Endodermal cell (in vitro differentiated cells): ENCODE results near the gene MTAP. TPM values are rescaled to one million over a fixed set of nuclear protein-coding genes. Genes with fewer than 3 reads are reported as not detected.

Source experiments
- DNase-seq: peaks from one replicate; pipeline ENCODE4 v3.0.0-alpha.2; 2017
- H3K27ac ChIP-seq: 2 replicates; pipeline ENCODE4 v1.5.1; 2013; ENCODE audit warnings: mild to moderate bottlenecking, low read depth, low read length, moderate library complexity
- H3K27me3 ChIP-seq: 2 replicates; pipeline ENCODE4 v1.6.1; 2013; ENCODE audit warnings: mild to moderate bottlenecking, low read length, moderate library complexity; ENCODE audit not compliant: insufficient read depth, control insufficient read depth, poor library complexity, severe bottlenecking
- H3K36me3 ChIP-seq: 2 replicates; pipeline ENCODE4 v1.7.0; 2013; ENCODE audit warnings: mild to moderate bottlenecking, low read length, moderate library complexity; ENCODE audit not compliant: control insufficient read depth, insufficient read depth
- H3K4me1 ChIP-seq: one replicate; pipeline ENCODE4 v1.7.0; 2013; ENCODE audit warnings: low read length; ENCODE audit not compliant: control insufficient read depth, insufficient read depth
- H3K4me3 ChIP-seq: 2 replicates; pipeline ENCODE4 v1.5.1; 2013; ENCODE audit warnings: mild to moderate bottlenecking, low read length, moderate library complexity
- H3K9ac ChIP-seq: 2 replicates; pipeline ENCODE4 v1.6.1; 2013; ENCODE audit warnings: mild to moderate bottlenecking, low read length, moderate library complexity; ENCODE audit not compliant: poor library complexity, severe bottlenecking; ENCODE audit errors: extremely low read depth
- H3K9me3 ChIP-seq: 2 replicates; pipeline ENCODE4 v1.6.1; 2013; ENCODE audit warnings: mild to moderate bottlenecking, low read length, moderate library complexity; ENCODE audit not compliant: control insufficient read depth
- H3K27ac Mint-ChIP-seq: 2 replicates; pipeline ENCODE4 v1.8.0; 2020; ENCODE audit warnings: mixed read lengths
- H3K27me3 Mint-ChIP-seq: 2 replicates; pipeline ENCODE4 v1.8.0; 2021; ENCODE audit warnings: mild to moderate bottlenecking, mixed read lengths; ENCODE audit not compliant: insufficient read depth
- H3K36me3 Mint-ChIP-seq: 2 replicates; pipeline ENCODE4 v1.8.0; 2020; ENCODE audit warnings: low read depth, mixed read lengths
- H3K4me1 Mint-ChIP-seq: 2 replicates; pipeline ENCODE4 v1.8.0; 2020; ENCODE audit warnings: mixed read lengths
- H3K4me3 Mint-ChIP-seq: 2 replicates; pipeline ENCODE4 v1.8.0; 2020; ENCODE audit warnings: mild to moderate bottlenecking, moderate library complexity, mixed read lengths
- H3K9me3 Mint-ChIP-seq: 2 replicates; pipeline ENCODE4 v1.8.0; 2020; ENCODE audit warnings: mild to moderate bottlenecking, mixed read lengths
- WGBS, 2 experiments: methylation state at CpG; one replicate each; pipeline versions ENCODE4 v1.1.5 to v1.1.7; 2013; ENCODE audit warnings: missing lambda C conversion rate in 2 of 2, mixed read lengths in 1 of 2; ENCODE audit not compliant: insufficient coverage in 1 of 2, insufficient read length in 1 of 2; 5-methylcytosine and 5-hydroxymethylcytosine counted together
- total RNA-seq, 2 donors: library from RNA; stranded (reverse); fragmentation: NEBNext Ultra II Directional in 1 of 2; extraction: Animal tissue kit (Norgen Biotek cat#: 25700) in 1 of 2; gene quantifications; 2 replicates in 1 of 2; 3 replicates in 1 of 2; pipeline ENCODE4 v1.2.1, GENCODE V29; 2021
- TF ChIP-seq, protein P1 (sequence below): fragments of 200-600 bp; sonication (generic); conservative IDR thresholded peaks from 2 replicates; pipeline ENCODE4 v1.5.0; 2021; ENCODE audit warnings: antibody characterized with exemption, mild to moderate bottlenecking

MTAP gene
- total RNA-seq, 2 donors from 2014 or later = 81.0 to 99.0 TPM

DNA sequence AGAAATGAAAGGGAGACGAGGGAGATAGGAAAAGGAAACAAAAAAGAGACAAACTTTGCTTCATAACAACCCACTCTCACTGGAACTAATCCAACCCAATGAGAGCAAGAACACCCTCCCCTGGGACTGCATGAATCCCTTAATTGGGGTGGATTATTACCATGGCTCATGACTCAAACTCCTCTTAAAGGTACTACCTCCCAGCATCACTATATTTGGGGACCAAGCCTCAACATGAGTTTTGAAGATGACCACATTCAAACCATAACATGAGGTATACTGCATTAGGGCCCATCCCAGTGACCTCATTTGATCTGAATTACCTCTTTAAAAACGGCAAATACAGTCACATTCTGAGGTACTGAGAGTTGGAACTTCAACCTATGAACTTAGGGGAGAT lies 8.0 kb downstream of the MTAP start:
- Histone ChIP-seq H3K9me3 (no peaks in the 10 kb centered on the region), H3K4me1 (peaks cover 3% of the 10 kb centered on the region), H3K9ac (no peak overlapping the region), H3K27ac (no peak overlapping the region), H3K36me3 (peaks cover 59% of the 10 kb centered on the region), H3K4me3 (no peak overlapping the region), H3K27me3 (no peaks in the 10 kb centered on the region)
- H3K4me3 Mint-ChIP-seq = no peak overlapping the region
- H3K4me1 Mint-ChIP-seq = peaks cover 19% of the 10 kb centered on the region
- no peak for DNase-seq
- no peaks in the 10 kb centered on the region for H3K27me3 Mint-ChIP-seq
- peaks cover 56% of the 10 kb centered on the region for H3K36me3 Mint-ChIP-seq
- TF ChIP-seq, protein P1, sequence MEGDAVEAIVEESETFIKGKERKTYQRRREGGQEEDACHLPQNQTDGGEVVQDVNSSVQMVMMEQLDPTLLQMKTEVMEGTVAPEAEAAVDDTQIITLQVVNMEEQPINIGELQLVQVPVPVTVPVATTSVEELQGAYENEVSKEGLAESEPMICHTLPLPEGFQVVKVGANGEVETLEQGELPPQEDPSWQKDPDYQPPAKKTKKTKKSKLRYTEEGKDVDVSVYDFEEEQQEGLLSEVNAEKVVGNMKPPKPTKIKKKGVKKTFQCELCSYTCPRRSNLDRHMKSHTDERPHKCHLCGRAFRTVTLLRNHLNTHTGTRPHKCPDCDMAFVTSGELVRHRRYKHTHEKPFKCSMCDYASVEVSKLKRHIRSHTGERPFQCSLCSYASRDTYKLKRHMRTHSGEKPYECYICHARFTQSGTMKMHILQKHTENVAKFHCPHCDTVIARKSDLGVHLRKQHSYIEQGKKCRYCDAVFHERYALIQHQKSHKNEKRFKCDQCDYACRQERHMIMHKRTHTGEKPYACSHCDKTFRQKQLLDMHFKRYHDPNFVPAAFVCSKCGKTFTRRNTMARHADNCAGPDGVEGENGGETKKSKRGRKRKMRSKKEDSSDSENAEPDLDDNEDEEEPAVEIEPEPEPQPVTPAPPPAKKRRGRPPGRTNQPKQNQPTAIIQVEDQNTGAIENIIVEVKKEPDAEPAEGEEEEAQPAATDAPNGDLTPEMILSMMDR = no peak
- H3K9me3 Mint-ChIP-seq = no peaks in the 10 kb centered on the region
- 96% methylated on average over 1 of the region's 2 CpGs; no CpG with 5 or more reads in 1 of the 2 experiments for WGBS, 2 experiments
- H3K27ac Mint-ChIP-seq = no peak overlapping the region

DNA sequence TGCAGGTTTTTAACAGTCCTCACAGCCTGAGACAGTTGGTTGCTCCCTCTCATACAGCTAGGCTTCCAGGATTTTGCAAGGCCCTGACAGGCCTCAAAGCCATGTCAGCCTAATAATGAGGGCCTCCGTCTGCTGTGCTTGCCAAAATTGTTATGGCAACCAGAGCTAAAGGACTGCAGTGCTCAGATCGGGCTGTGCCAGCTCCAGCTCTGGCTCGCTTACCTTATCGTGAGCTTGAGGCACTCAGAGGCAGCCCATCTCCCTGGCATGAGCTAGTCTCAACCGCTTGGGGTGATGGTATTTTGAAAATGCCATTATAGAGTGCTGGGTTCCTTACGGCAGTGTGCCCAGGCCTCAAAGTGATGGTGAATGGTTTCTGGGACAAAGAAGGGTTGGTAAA lies 8.4 kb downstream of the MTAP start:
- H3K9ac ChIP-seq = no peak overlapping the region
- H3K36me3 ChIP-seq = peaks cover 61% of the 10 kb centered on the region
- no peaks in the 10 kb centered on the region for H3K27me3 Mint-ChIP-seq
- H3K27ac ChIP-seq = no peak overlapping the region
- peaks cover 14% of the 10 kb centered on the region for H3K4me1 Mint-ChIP-seq
- H3K36me3 Mint-ChIP-seq = peaks cover 58% of the 10 kb centered on the region
- H3K4me1 ChIP-seq = peaks cover 2% of the 10 kb centered on the region
- H3K4me3 ChIP-seq = no peak overlapping the region
- no peak for DNase-seq
- no peak overlapping the region for H3K27ac Mint-ChIP-seq
- no peaks in the 10 kb centered on the region for H3K9me3 ChIP-seq
- no peaks in the 10 kb centered on the region for H3K27me3 ChIP-seq
- no peak overlapping the region for H3K4me3 Mint-ChIP-seq
- no peaks in the 10 kb centered on the region for H3K9me3 Mint-ChIP-seq
- 85 to 94% methylated on average over 2 to 6 of the region's 6 CpGs for WGBS, 2 experiments
- TF ChIP-seq, protein P1 = no peak

DNA sequence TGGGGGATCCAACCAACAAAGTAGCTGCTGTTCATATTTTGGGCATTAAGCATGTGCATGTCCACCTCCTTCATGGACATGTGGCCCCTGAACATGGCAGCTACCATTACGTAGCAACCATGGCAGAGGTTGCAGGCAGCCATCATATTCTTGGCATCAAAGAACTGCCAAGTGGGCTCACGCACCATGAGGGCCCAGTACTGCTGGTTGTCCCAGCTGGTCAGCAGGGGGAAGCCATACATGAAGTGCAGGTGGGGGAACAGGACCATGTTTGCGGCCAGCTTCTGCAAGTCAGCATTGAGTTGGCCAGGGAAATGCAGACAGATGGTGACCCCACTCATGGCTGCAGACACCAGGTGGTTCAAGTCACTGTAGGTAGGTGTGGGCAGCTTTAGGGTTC lies 9.5 kb downstream of the MTAP start:
- H3K9me3 ChIP-seq = no peaks in the 10 kb centered on the region
- no peak overlapping the region for H3K4me3 ChIP-seq
- no peak overlapping the region for H3K4me3 Mint-ChIP-seq
- H3K27ac ChIP-seq = no peak overlapping the region
- peaks cover 2% of the 10 kb centered on the region for H3K4me1 ChIP-seq
- no peaks in the 10 kb centered on the region for H3K9me3 Mint-ChIP-seq
- peaks cover 61% of the 10 kb centered on the region for H3K36me3 Mint-ChIP-seq
- H3K36me3 ChIP-seq = peaks cover 64% of the 10 kb centered on the region
- H3K27me3 Mint-ChIP-seq = no peaks in the 10 kb centered on the region
- H3K27me3 ChIP-seq = no peaks in the 10 kb centered on the region
- H3K27ac Mint-ChIP-seq = peak overlapping the region; percentile 75
- WGBS, 2 experiments = 90 to 96% methylated on average over 2 to 3 of the region's 3 CpGs
- peaks cover 11% of the 10 kb centered on the region for H3K4me1 Mint-ChIP-seq
- TF ChIP-seq, protein P1 = no peak
- no peak for DNase-seq
- no peak overlapping the region for H3K9ac ChIP-seq
